ENCODE results near the gene ZNF621.
"Not testable (repeated sequence)": the region's sequence is repeated elsewhere in the genome, so short reads cannot be mapped to it uniquely, and the experiment has no call there.

Gene ZNF621

GRCh38 chr3:40546816-40547215, 22.1 kb downstream of the ZNF621 start:
- no peak for DNase-seq

- no peak for DNase-seq
These were observed 25.4 kb downstream of the ZNF621 start for GRCh38 chr3:40550167-40550566.

GRCh38 chr3:40557575-40558161, 32.9 kb downstream of the ZNF621 start:
- DNase-seq: no peak

- not testable (repeated sequence) for DNase-seq
These were observed 37.7 kb downstream of the ZNF621 start for GRCh38 chr3:40562482-40562881.

- DNase-seq: not testable (repeated sequence)
These were observed 40.9 kb downstream of the ZNF621 start for GRCh38 chr3:40565629-40566028.

GRCh38 chr3:40566694-40567093, 41.9 kb downstream of the ZNF621 start:
- DNase-seq: no peak

- no peak for DNase-seq
These were observed 47.8 kb downstream of the ZNF621 start for GRCh38 chr3:40572588-40572987.

GRCh38 chr3:40574050-40574449, 49.3 kb downstream of the ZNF621 start:
- no peak for DNase-seq

GRCh38 chr3:40574661-40575060, 49.9 kb downstream of the ZNF621 start:
- DNase-seq: no peak

- no peak for DNase-seq
These were observed 51.6 kb downstream of the ZNF621 start for GRCh38 chr3:40576396-40576795.

- DNase-seq: peak; percentile 3
These were observed 55.8 kb downstream of the ZNF621 start for GRCh38 chr3:40580494-40581091.

GRCh38 chr3:40581166-40581565, 56.4 kb downstream of the ZNF621 start:
- DNase-seq: no peak

GRCh38 chr3:40582401-40583027, 57.8 kb downstream of the ZNF621 start:
- DNase-seq: no peak

GRCh38 chr3:40583691-40584090, 58.9 kb downstream of the ZNF621 start:
- DNase-seq: no peak

- DNase-seq: peak; percentile 34
These were observed 59.9 kb downstream of the ZNF621 start for GRCh38 chr3:40584625-40585189.

- DNase-seq: no peak
These were observed 60.7 kb downstream of the ZNF621 start for GRCh38 chr3:40585381-40586016.

GRCh38 chr3:40586901-40587300, 62.1 kb downstream of the ZNF621 start:
- no peak for DNase-seq

- no peak for DNase-seq
These were observed 63.6 kb downstream of the ZNF621 start for GRCh38 chr3:40588406-40588805.
